Measurements from ENCODE around the gene GCC2. TPM values are rescaled to one million over a fixed set of nuclear protein-coding genes. Genes with fewer than 3 reads are reported as not detected.
"Not testable (repeated sequence)": the region's sequence is repeated elsewhere in the genome, so short reads cannot be mapped to it uniquely, and the experiment has no call there.

GCC2 gene
- total and polyA plus RNA-seq, 2 experiments from 2014 or later: 16.1 to 25.1 TPM

DNA sequence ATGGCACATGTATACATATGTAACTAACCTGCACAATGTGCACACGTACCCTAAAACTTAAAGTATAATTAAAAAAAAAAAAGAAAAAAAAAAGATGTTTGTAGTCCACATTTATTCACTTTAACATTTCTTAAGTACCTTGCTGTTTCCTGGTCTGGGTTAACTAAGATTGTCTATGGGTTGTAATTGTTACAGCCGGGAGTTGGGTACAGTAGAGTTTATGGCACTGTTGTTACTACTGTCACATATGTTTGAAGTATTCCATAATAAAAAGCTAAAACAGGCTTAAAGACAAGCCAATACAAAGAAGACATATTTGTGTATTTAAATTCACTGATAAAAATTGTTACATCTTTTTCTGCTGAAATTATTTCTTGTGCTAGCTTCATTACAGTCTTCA, 36.2 kb downstream of the GCC2 start:
- H3K4me3 ChIP-seq: no peak overlapping the region
- TF ChIP-seq, protein P1, sequence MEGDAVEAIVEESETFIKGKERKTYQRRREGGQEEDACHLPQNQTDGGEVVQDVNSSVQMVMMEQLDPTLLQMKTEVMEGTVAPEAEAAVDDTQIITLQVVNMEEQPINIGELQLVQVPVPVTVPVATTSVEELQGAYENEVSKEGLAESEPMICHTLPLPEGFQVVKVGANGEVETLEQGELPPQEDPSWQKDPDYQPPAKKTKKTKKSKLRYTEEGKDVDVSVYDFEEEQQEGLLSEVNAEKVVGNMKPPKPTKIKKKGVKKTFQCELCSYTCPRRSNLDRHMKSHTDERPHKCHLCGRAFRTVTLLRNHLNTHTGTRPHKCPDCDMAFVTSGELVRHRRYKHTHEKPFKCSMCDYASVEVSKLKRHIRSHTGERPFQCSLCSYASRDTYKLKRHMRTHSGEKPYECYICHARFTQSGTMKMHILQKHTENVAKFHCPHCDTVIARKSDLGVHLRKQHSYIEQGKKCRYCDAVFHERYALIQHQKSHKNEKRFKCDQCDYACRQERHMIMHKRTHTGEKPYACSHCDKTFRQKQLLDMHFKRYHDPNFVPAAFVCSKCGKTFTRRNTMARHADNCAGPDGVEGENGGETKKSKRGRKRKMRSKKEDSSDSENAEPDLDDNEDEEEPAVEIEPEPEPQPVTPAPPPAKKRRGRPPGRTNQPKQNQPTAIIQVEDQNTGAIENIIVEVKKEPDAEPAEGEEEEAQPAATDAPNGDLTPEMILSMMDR (IDR thresholded peaks at IDR 0.05; ENCODE audit: low read depth, low read length): no peak
- no peak for DNase-seq (ENCODE audit: low read depth in 1 of 2, low spot score in 1 of 2)
- H3K9me3 ChIP-seq (ENCODE audit: low read depth): no peaks in the 10 kb centered on the region
- no peaks in the 10 kb centered on the region for H3K27me3 ChIP-seq
- H3K4me1 ChIP-seq (ENCODE audit: low read depth): no peaks in the 10 kb centered on the region
- H3K36me3 ChIP-seq: peaks cover 64% of the 10 kb centered on the region
- H3K27ac ChIP-seq: no peak overlapping the region

DNA sequence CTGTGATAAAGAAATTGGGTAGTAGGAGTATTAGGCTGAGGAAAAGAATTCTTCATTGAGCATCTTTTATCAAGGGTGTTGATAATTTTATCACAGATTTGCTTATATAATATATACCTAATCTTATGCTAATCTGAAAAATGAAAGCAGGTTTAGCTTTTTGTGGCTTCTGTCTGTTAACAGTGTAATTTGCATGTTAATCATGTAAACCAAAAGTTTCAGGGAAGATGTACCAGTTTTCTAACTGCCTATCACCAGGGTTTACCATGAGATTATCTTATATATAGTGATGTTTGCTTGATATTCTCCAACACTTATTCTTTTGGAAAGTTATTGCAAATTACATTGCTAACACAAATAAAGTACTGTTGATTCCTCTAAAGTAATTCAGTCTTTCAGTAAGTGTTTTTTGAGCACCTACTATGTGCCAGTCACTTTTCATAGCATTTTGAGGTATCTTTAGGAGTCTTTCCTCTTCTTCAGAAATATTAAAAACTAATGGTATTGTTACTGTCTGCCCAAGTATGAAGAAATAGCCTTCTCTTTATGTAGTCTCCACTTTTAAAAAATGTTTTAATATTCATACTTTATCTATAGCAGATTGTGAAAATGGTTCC, 41.6 kb downstream of the GCC2 start:
- no peak overlapping the region for H3K27ac ChIP-seq
- H3K4me3 ChIP-seq: no peak overlapping the region
- TF ChIP-seq, protein P1 (IDR thresholded peaks at IDR 0.05; ENCODE audit: low read depth, low read length): no peak
- no peaks in the 10 kb centered on the region for H3K9me3 ChIP-seq (ENCODE audit: low read depth)
- peaks cover 49% of the 10 kb centered on the region for H3K36me3 ChIP-seq
- H3K4me1 ChIP-seq (ENCODE audit: low read depth): no peaks in the 10 kb centered on the region
- DNase-seq (ENCODE audit: low read depth in 1 of 2, low spot score in 1 of 2): no peak
- no peaks in the 10 kb centered on the region for H3K27me3 ChIP-seq

DNA sequence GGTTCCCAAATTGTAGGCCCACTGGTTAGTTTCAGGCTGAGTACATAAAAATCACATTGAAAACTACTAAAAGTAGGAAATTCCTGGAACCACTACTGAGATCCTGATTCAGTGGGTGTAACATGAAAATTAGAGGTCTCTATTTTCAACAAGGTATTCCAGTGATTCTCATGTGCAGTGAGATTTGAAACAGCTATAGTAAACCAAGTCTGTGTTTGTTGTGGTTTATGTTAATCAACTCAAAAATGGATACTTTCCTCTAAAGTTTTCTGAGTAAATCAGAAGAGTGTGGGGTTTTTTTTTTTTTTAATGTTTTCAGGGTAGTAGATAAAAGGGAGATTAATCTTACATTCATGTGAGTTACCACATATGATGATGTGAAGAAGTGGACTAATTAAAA, 42.8 kb downstream of the GCC2 start:
- no peak for DNase-seq (ENCODE audit: low read depth in 1 of 2, low spot score in 1 of 2)
- H3K4me1 ChIP-seq (ENCODE audit: low read depth): no peaks in the 10 kb centered on the region
- no peaks in the 10 kb centered on the region for H3K27me3 ChIP-seq
- no peak overlapping the region for H3K27ac ChIP-seq
- no peaks in the 10 kb centered on the region for H3K9me3 ChIP-seq (ENCODE audit: low read depth)
- peaks cover 37% of the 10 kb centered on the region for H3K36me3 ChIP-seq
- TF ChIP-seq, protein P1 (IDR thresholded peaks at IDR 0.05; ENCODE audit: low read depth, low read length): no peak
- no peak overlapping the region for H3K4me3 ChIP-seq

DNA sequence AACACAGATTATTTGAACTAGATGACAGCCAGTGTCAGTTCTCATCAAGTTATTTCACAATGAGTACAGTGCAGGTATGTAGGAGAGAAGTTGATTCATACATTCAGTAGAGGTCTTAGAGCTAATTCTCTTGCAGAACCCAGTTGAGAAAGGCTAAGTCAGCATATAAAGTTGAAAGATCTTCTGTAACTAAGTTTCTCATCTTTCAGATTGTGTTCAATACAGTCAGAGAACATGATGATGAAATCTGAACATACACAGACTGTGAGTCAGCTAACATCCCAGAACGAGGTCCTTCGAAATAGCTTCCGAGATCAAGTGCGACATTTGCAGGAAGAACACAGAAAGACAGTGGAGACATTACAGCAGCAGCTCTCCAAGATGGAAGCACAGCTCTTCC, 43.4 kb downstream of the GCC2 start:
- H3K36me3 ChIP-seq: peaks cover 35% of the 10 kb centered on the region
- peak in 1 of 2 donors; percentile 91 for DNase-seq (ENCODE audit: low read depth in 1 of 2, low spot score in 1 of 2)

DNA sequence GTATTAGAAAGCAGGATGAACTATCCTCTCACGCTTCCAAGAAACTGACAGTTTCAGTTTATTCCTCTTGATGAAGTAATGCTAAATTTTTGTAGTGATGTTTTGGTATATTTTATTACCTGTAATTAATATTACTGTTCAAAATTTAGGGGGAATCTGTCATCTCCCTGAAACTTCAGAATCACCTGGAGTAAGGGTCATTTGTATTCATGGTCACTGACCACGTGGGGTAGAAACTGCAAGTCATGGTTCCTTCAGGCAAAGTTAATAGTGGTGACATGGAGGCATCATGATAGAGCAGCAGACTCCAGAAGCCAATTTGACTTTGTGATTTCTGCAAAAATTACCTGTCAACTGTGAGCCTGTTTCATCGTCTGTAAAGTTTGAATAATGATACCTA, 47.2 kb downstream of the GCC2 start:
- not testable (repeated sequence) for H3K4me1 ChIP-seq (ENCODE audit: low read depth); H3K27me3 ChIP-seq; H3K9me3 ChIP-seq (ENCODE audit: low read depth); H3K27ac ChIP-seq; H3K4me3 ChIP-seq; DNase-seq (ENCODE audit: low read depth in 1 of 2, low spot score in 1 of 2)
- H3K36me3 ChIP-seq: peaks cover 19% of the 10 kb centered on the region

More for the DNA sequence above, 43.4 kb downstream of the GCC2 start:
- H3K27me3 ChIP-seq: no peaks in the 10 kb centered on the region
- TF ChIP-seq, protein P1 (IDR thresholded peaks at IDR 0.05; ENCODE audit: low read depth, low read length): no peak
- no peak overlapping the region for H3K4me3 ChIP-seq
- H3K9me3 ChIP-seq (ENCODE audit: low read depth): no peaks in the 10 kb centered on the region
- no peaks in the 10 kb centered on the region for H3K4me1 ChIP-seq (ENCODE audit: low read depth)
- H3K27ac ChIP-seq: no peak overlapping the region

DNA sequence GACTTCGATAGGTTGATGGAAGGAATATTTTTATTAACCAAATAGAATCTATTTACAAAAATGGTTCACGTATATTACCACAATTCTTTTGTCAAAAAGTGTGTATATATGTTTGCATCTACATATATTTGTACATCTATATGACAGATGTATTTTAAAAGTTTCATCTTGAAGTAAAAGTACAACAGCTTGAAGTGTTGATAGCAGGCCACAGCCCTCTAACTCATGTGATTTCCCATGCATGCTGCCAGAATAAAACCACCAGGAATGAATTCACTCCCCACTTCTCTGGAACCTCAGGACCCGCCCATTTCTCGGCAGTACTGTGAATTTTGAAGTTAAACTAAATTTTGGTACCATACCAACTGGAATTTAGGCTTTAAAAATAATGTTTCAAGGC, 58.6 kb downstream of the GCC2 start:
- H3K27me3 ChIP-seq; H3K4me1 ChIP-seq (ENCODE audit: low read depth); H3K36me3 ChIP-seq; H3K9me3 ChIP-seq (ENCODE audit: low read depth); H3K4me3 ChIP-seq; H3K27ac ChIP-seq: not testable (repeated sequence)
- DNase-seq (ENCODE audit: low read depth in 1 of 2, low spot score in 1 of 2): peak; percentile 2 to 67

DNA sequence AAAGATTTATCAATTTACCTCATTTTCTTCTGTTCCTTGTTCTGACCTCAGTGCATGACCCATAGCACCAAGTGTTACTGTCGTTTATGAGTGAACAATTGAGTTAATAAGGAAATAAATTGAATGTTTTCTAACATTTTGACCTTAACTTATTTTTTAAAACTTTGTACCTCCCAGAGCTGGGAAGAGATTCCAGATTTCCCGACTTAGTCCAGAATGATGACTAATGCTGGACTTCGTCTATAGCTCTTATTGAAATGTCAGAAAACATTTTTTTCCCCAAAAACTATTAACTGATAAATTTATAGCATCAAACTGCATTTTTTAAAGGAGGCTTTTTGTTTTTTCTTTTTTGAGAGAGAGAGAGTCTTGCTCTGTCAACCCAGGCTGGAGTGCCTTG, 63.4 kb downstream of the GCC2 start:
- not testable (repeated sequence) for H3K4me3 ChIP-seq; H3K27ac ChIP-seq; DNase-seq (ENCODE audit: low read depth in 1 of 2, low spot score in 1 of 2); H3K27me3 ChIP-seq; H3K36me3 ChIP-seq; H3K4me1 ChIP-seq (ENCODE audit: low read depth); H3K9me3 ChIP-seq (ENCODE audit: low read depth)

DNA sequence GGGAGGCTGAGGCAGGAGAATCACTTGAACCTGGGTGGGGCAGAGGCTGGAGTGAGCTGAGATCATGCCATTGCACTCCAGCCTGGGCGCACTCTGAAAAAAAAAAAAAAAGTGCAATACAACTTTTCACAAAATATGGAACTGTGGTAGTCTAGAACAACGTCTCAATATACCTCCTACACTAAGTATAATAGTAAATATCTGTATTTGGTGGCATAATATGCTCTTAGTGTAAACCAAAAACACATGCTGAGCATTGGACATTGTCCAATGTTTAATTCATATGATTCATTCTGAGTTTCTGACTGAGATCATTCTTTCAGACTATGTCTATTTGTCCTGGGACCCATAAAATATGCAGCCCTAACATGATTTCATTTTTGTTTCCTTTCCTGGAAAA, 65.5 kb downstream of the GCC2 start:
- H3K4me1 ChIP-seq (ENCODE audit: low read depth); H3K27me3 ChIP-seq; H3K36me3 ChIP-seq; H3K27ac ChIP-seq; H3K9me3 ChIP-seq (ENCODE audit: low read depth); H3K4me3 ChIP-seq; DNase-seq (ENCODE audit: low read depth in 1 of 2, low spot score in 1 of 2): not testable (repeated sequence)

DNA sequence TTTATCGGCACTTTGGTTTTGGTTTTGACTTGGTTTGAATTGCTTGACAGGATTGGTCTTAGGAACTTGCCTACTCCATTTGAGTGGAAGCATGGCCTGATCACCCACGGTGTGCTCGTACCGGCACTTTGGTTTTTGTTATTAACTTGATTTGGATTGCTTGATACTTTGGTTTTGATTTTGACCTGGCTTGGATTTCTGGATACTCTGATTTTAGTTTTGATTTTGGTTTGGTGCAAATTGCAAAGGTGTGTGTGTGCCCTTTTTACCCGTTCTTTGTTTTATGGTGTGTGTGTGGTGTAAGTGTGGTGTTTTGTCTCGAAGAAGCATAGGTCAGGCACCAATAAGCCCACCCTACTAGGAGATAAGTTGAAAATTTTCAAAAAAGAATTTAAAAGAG, 75.7 kb downstream of the GCC2 start:
- H3K4me3 ChIP-seq; H3K27me3 ChIP-seq; DNase-seq (ENCODE audit: low read depth in 1 of 2, low spot score in 1 of 2); H3K27ac ChIP-seq; H3K4me1 ChIP-seq (ENCODE audit: low read depth); H3K9me3 ChIP-seq (ENCODE audit: low read depth); H3K36me3 ChIP-seq: not testable (repeated sequence)

DNA sequence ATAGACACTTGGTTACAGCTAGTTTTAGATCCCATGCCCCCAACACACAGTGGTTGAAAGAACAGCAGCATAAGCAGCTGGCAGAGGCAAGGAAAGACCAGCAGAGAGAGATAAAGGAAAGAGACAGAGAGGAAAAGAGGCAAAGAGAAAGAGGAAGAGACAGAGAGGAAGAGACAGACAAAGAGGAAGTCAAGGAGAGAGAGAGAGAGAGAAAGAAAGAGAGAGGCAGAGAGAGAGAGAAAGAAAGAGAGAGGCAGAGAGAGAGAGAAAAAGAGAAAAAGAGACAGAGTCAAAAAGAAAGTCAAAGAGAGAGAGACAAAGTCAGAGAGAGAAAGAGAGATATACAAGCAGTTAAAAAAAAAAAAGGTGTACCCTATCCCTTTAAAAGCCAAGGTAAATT, 76.3 kb downstream of the GCC2 start:
- not testable (repeated sequence) for H3K4me1 ChIP-seq (ENCODE audit: low read depth); H3K27me3 ChIP-seq; H3K9me3 ChIP-seq (ENCODE audit: low read depth); DNase-seq (ENCODE audit: low read depth in 1 of 2, low spot score in 1 of 2); H3K36me3 ChIP-seq; H3K4me3 ChIP-seq; H3K27ac ChIP-seq

Measured in cardiac muscle cell (in vitro differentiated cells and primary cell).